HepG2 (cell line): Measurements from ENCODE around the gene FOSB. TPM values are rescaled to one million over a fixed set of nuclear protein-coding genes. Genes with fewer than 3 reads are reported as not detected.

Source experiments
- ATAD3A ChIP-seq: sonication (generic); formaldehyde crosslinking; IDR thresholded peaks from 2 replicates; pipeline ENCODE4 v1.4.0; 2020; ENCODE audit warnings: missing genetic modification reagents
- HDAC6 ChIP-seq: fragments of 200-600 bp; sonication (generic); IDR thresholded peaks from 2 replicates; pipeline ENCODE4 v1.7.0; 2017; ENCODE audit warnings: mild to moderate bottlenecking, antibody characterized with exemption, low read length, low read depth
- HIVEP1 ChIP-seq: sonication (generic); formaldehyde crosslinking; IDR thresholded peaks from 2 replicates; pipeline ENCODE4 v1.4.0; 2020; ENCODE audit warnings: mild to moderate bottlenecking, missing genetic modification reagents
- MAZ ChIP-seq, 2 experiments: sonication (generic) in 1 of 2; formaldehyde crosslinking in 1 of 2; IDR thresholded peaks; 2 replicates each; pipeline versions ENCODE4 v1.5.0 to v1.6.1; 2012 to 2020; ENCODE audit warnings: low read depth in 2 of 2, mild to moderate bottlenecking in 2 of 2, borderline replicate concordance in 1 of 2, improper control_type of control experiment in 1 of 2, low read length in 1 of 2, missing genetic modification reagents in 1 of 2, moderate library complexity in 1 of 2
- MTF2 ChIP-seq: sonication (generic); formaldehyde crosslinking; IDR thresholded peaks from 2 replicates; pipeline ENCODE4 v1.5.0; 2020; ENCODE audit warnings: missing genetic modification reagents, borderline replicate concordance
- NR2F1 ChIP-seq, 2 experiments: fragments of 450-650 bp in 1 of 2; formaldehyde crosslinking in 1 of 2; IDR thresholded peaks; 2 replicates each; pipeline versions ENCODE4 v1.5.0 to v1.6.1; 2016 to 2020; ENCODE audit warnings: mild to moderate bottlenecking in 1 of 2, missing compliant biosample characterization in 1 of 2, missing genetic modification reagents in 1 of 2, moderate library complexity in 1 of 2
- RELA ChIP-seq: sonication (generic); formaldehyde crosslinking; IDR thresholded peaks from 2 replicates; pipeline ENCODE4 v1.4.0; 2020; ENCODE audit warnings: missing genetic modification reagents
- SNAPC4 ChIP-seq: sonication (generic); formaldehyde crosslinking; IDR thresholded peaks from 2 replicates; pipeline ENCODE4 v1.4.0; 2020; ENCODE audit warnings: mild to moderate bottlenecking, missing genetic modification reagents
- SOX6 ChIP-seq, 2 experiments: fragments of 450-650 bp in 1 of 2; sonication (generic) in 1 of 2; formaldehyde crosslinking in 1 of 2; IDR thresholded peaks; 2 replicates each; pipeline versions ENCODE4 v1.4.0 to v1.6.1; 2017 to 2020; ENCODE audit warnings: antibody characterized with exemption in 1 of 2, mild to moderate bottlenecking in 1 of 2, missing genetic modification reagents in 1 of 2
- ZBTB33 ChIP-seq: sonication (generic); formaldehyde crosslinking; IDR thresholded peaks from 2 replicates; pipeline ENCODE4 v1.4.0; 2020; ENCODE audit warnings: missing genetic modification reagents
- ZFP36 ChIP-seq: fragments of 150-350 bp; IDR thresholded peaks from 2 replicates; pipeline ENCODE4 v1.6.1; 2018; ENCODE audit warnings: borderline replicate concordance, low read length, low read depth; ENCODE audit not compliant: partially characterized antibody
- ZFP82 ChIP-seq: sonication (generic); formaldehyde crosslinking; IDR thresholded peaks from 2 replicates; pipeline ENCODE4 v1.5.1; 2020; ENCODE audit warnings: mild to moderate bottlenecking, missing genetic modification reagents, borderline replicate concordance
- ZMYM3 ChIP-seq: sonication (generic); formaldehyde crosslinking; IDR thresholded peaks from 2 replicates; pipeline ENCODE4 v1.5.1; 2020; ENCODE audit warnings: mild to moderate bottlenecking, missing genetic modification reagents
- ZNF10 ChIP-seq: sonication (generic); formaldehyde crosslinking; IDR thresholded peaks from 2 replicates; pipeline ENCODE4 v1.4.0; 2020; ENCODE audit warnings: mild to moderate bottlenecking, low read depth, missing genetic modification reagents, borderline replicate concordance
- ZNF577 ChIP-seq: sonication (generic); formaldehyde crosslinking; IDR thresholded peaks from 2 replicates; pipeline ENCODE4 v1.4.0; 2020; ENCODE audit warnings: mild to moderate bottlenecking, low read depth, missing genetic modification reagents, borderline replicate concordance
- ZNF687 ChIP-seq: sonication (generic); formaldehyde crosslinking; IDR thresholded peaks from 2 replicates; pipeline ENCODE4 v1.5.1; 2020; ENCODE audit warnings: mild to moderate bottlenecking, missing genetic modification reagents, moderate library complexity
- polyA plus RNA-seq, 8 experiments: library from polyadenylated mRNA; depleted of rRNA in 3 of 8; stranded (reverse) in 7 of 8; unstranded in 1 of 8; fragments of >200 nt; fragmentation: Illumina TruSeq in 4 of 8; extraction: Trizol in 4 of 8; gene quantifications; 2 replicates each; pipeline versions ENCODE4 v1.2.1 to v1.2.3, GENCODE V29; 2011 to 2016; ENCODE audit warnings: low read depth in 4 of 8, missing spikeins in 1 of 8, mixed read lengths in 1 of 8; ENCODE audit not compliant: insufficient read depth in 1 of 8
- total RNA-seq, 5 experiments: library from RNA; depleted of rRNA; stranded (reverse); fragments of >200 nt; fragmentation: Illumina TruSeq; extraction: Trizol; gene quantifications; 2 replicates each; pipeline ENCODE4 v1.2.3, GENCODE V29; 2016; ENCODE audit warnings: low read depth in 1 of 5

The FOSB gene
- total and polyA plus RNA-seq, 2 of the 13 experiments (the other 11 are each of a cell fraction or from before 2014, with no cell fraction given): 2.8 to 6.0 TPM

- TF ChIP-seq SNAPC4 (CRISPR knock-in tag) (peak; percentile 95), SOX6 (IDR thresholded peaks at IDR 0.05) (no peak), SOX6 (CRISPR knock-in tag; IDR thresholded peaks at IDR 0.05) (peak; percentile 73), ATAD3A (CRISPR knock-in tag) (no peak), ZFP82 (CRISPR knock-in tag) (peak; percentile 85; the same call in 1 of the 2 replicates), MAZ (IDR thresholded peaks at IDR 0.05; ENCODE audit: borderline replicate concordance, low read depth, low read length) (peak; percentile 4; the same call in 1 of the 2 replicates), MAZ (CRISPR knock-in tag; IDR thresholded peaks at IDR 0.05; ENCODE audit: low read depth) (peak; percentile 92), NR2F1 (CRISPR knock-in tag; IDR thresholded peaks at IDR 0.05) (0 out of 4 replicates have a peak, but pooled peaks of 1 of the 2 experiments have one; percentile 3), ZBTB33 (CRISPR knock-in tag) (peak; percentile 36; the same call in 1 of the 2 replicates), ZNF10 (CRISPR knock-in tag) (no peak), RELA (CRISPR knock-in tag) (peak; percentile 35; the same call in 1 of the 2 replicates), ZNF687 (CRISPR knock-in tag) (peak; percentile 98), ZFP36 (no peak), HDAC6 (no peak), HIVEP1 (CRISPR knock-in tag) (peak; percentile 82), ZMYM3 (CRISPR knock-in tag) (no peak), ZNF577 (CRISPR knock-in tag) (no peak), MTF2 (CRISPR knock-in tag) (no peak)
Observed at GRCh38 chr19:45423589-45424190, 44.1 kb upstream of the FOSB start, which contains the start of gene ERCC1 (continued).
